ENCODE results near the gene MICU1. TPM values are rescaled to one million over a fixed set of nuclear protein-coding genes. Genes with fewer than 3 reads are reported as not detected.
"Not testable (repeated sequence)": the region's sequence is repeated elsewhere in the genome, so short reads cannot be mapped to it uniquely, and the experiment has no call there.

Gene MICU1
- total and polyA plus RNA-seq, 8 donors = 9.4 to 21.7 (median 12.6) TPM

DNA sequence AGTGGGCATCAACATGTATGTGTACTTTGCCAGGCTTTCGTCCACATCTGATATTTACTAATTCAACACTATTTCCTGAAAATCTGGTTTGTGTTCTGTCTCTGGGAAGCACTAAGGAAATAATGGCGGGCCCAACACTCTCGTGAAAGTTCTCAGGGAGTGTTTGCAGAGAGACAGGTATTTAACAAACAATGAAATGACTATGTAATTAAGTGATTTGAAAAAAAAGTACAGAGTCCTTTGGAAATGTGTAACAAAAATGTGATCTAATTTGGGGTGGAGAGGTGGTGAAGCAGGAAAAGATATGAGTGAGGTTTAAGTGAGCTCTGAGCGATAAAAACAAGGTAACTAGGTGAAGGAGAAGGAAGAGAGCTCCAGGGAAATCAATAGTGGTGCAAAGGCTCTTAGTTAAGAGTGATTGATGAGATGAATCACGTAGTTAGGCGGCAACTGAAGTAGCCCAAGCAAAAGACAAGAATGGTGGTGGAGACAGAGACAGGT, 175.9 kb downstream of the MICU1 start:
- no peaks in the 10 kb centered on the region for H3K9me3 ChIP-seq
- WGBS, 2 donors = 44 to 46% methylated on average over 6 of the region's 6 CpGs
- no peaks in the 10 kb centered on the region for H3K36me3 ChIP-seq
- no peak overlapping the region for H3K4me3 ChIP-seq
- H3K27ac ChIP-seq = peak overlapping the region in 3 of 4 donors; percentile 1 to 49 (median 36)
- ATAC-seq (peak in 3 of 4 donors; percentile 44 to 80 (median 68)), FAIRE-seq (no peak), DNase-seq (no peak)
- intact Hi-C loops (cut with DNase I) = no loop called here
- H3K27me3 ChIP-seq = no peaks in the 10 kb centered on the region
- no peaks in the 10 kb centered on the region for H3K4me1 ChIP-seq
- no peak for TF ChIP-seq CTCF (IDR thresholded peaks at IDR 0.05)

- no peak for FAIRE-seq
- intact Hi-C loops (cut with DNase I) = no loop called here
These were observed 180.0 kb downstream of the MICU1 start for GRCh38 chr10:72445851-72446250.

GRCh38 chr10:72442969-72443368, 182.9 kb downstream of the MICU1 start:
- H3K27ac ChIP-seq; intact Hi-C loops (cut with DNase I); H3K36me3 ChIP-seq; DNase-seq; H3K4me1 ChIP-seq; FAIRE-seq; H3K9me3 ChIP-seq; ATAC-seq; H3K4me3 ChIP-seq; H3K27me3 ChIP-seq: not testable (repeated sequence)
- WGBS, 2 donors = 97 to 100% methylated on average over 1 to 2 of the region's 3 CpGs

More at GRCh38 chr10:72445851-72446250, 180.0 kb downstream of the MICU1 start:
- no peaks in the 10 kb centered on the region for H3K9me3 ChIP-seq
- no peaks in the 10 kb centered on the region for H3K4me1 ChIP-seq
- TF ChIP-seq CTCF (IDR thresholded peaks at IDR 0.05) = no peak
- no peak overlapping the region for H3K27ac ChIP-seq
- no peaks in the 10 kb centered on the region for H3K27me3 ChIP-seq
- 88 to 91% methylated on average over 3 of the region's 3 CpGs for WGBS, 2 donors
- H3K4me3 ChIP-seq = no peak overlapping the region
- DNase-seq (no peak), ATAC-seq (no peak)
- no peaks in the 10 kb centered on the region for H3K36me3 ChIP-seq

DNA sequence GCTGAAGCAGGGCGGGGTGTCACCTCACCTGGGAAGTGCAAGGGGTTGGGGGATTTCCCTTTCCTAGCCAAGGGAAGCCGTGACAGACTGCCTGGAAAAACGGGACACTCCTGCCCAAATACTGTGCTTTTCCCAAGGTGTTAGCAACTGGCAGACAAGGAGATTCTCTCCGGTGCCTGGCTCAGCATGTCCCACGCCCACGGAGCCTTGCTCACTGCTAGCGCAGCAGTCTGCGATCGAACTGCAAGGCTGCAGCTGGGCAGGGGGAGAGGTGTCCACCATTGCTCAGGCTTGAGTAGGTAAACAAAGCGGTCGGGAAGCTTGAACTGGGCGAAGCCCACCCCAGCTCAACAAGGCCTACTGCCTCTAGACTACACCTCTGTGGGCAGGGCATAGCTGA, 190.3 kb downstream of the MICU1 start:
- Histone ChIP-seq H3K4me3 (no peak overlapping the region), H3K27me3 (no peaks in the 10 kb centered on the region), H3K4me1 (no peaks in the 10 kb centered on the region), H3K36me3 (no peaks in the 10 kb centered on the region), H3K9me3 (no peaks in the 10 kb centered on the region), H3K27ac (no peak overlapping the region)
- FAIRE-seq = no peak
- intact Hi-C loops (cut with DNase I) = no loop called here
- TF ChIP-seq CTCF (IDR thresholded peaks at IDR 0.05) = no peak
- WGBS, 2 donors = 95 to 96% methylated on average over 12 of the region's 12 CpGs
- ATAC-seq = no peak
- no peak for DNase-seq

- H3K4me3 ChIP-seq; H3K27me3 ChIP-seq; FAIRE-seq; H3K4me1 ChIP-seq; ATAC-seq; H3K9me3 ChIP-seq; DNase-seq; H3K27ac ChIP-seq; H3K36me3 ChIP-seq; intact Hi-C loops (cut with DNase I): not testable (repeated sequence)
- WGBS, 2 donors = 95 to 100% methylated on average over 4 of the region's 4 CpGs
These were observed 194.9 kb downstream of the MICU1 start for GRCh38 chr10:72430936-72431335.

DNA sequence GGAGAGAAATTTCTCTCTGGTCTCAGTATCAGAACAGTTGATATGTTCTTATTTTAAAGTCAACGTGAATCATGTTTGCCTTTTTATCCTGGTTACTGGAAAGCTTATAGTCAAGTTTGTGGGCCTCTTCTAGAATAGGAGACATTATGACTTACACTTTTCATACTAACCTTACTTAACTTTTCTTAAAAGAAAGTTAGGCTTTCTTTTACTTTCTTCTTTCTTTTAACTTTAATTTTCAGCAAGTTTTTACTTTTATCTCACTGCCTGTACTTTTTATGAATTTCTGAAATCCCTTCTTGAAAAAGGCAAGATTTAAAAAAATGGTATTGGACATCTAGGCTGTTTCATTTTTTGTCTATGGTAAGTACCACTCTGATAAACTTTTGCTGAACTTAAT, 195.9 kb downstream of the MICU1 start:
- no peaks in the 10 kb centered on the region for H3K9me3 ChIP-seq
- no peaks in the 10 kb centered on the region for H3K36me3 ChIP-seq
- 60 to 68% methylated on average over 1 of the region's 1 CpG for WGBS, 2 donors
- DNase-seq (no peak), FAIRE-seq (no peak), ATAC-seq (no peak)
- TF ChIP-seq CTCF (IDR thresholded peaks at IDR 0.05) = no peak
- no peak overlapping the region for H3K4me3 ChIP-seq
- peaks cover 0 to 9% (median 0%) of the 10 kb centered on the region in 3 donors for H3K4me1 ChIP-seq
- no peak overlapping the region for H3K27ac ChIP-seq
- no peaks in the 10 kb centered on the region for H3K27me3 ChIP-seq
- intact Hi-C loops (cut with DNase I) = no loop called here
